GM12878 (cell line): ENCODE data around the gene IL19. TPM values are rescaled to one million over a fixed set of nuclear protein-coding genes. Genes with fewer than 3 reads are reported as not detected.

Experiments
- ATAC-seq: fragments of 200-7000 bp; cut with Tn5 transposase; 3 replicates; pipeline ENCODE4 v1.9.1; 2020; ENCODE audit warnings: mild to moderate bottlenecking, moderate library complexity
- BruUV-seq: library from RNA; stranded (reverse); fragments of 400-500 nt; replicated peaks from 2 replicates; lab custom pipeline; 2021; lab: Mats Ljungman, UMichigan
- CTCF ChIA-PET: fragments of 300-600 bp; sonication (Branson Sonifier 250); formaldehyde crosslinking; extraction: SDS; loops from one replicate; lab custom pipeline; 2021; ENCODE audit warnings: inconsistent platforms; lab: Yijun Ruan, JAX
- POLR2A ChIA-PET: fragments of 350-600 bp; formaldehyde crosslinking; extraction: SDS; loops from one replicate; lab custom pipeline; 2021; ENCODE audit warnings: inconsistent platforms; lab: Charles Lee
- RAD21 ChIA-PET: fragments of 300-600 bp; sonication (Branson Sonifier 250); formaldehyde crosslinking; loops from one replicate; lab custom pipeline; 2023; ENCODE audit warnings: antibody characterized with exemption; ENCODE audit not compliant: unreplicated experiment; lab: Charles Lee
- SMC1A ChIA-PET: fragments of 300-600 bp; sonication (Branson Sonifier 250); formaldehyde crosslinking; loops from one replicate; lab custom pipeline; 2023; ENCODE audit not compliant: unreplicated experiment, uncharacterized antibody; lab: Charles Lee
- DNase-seq: peaks from one replicate; pipeline ENCODE4 v3.0.0-alpha.2; 2011; ENCODE audit warnings: low read depth, low spot score
- FAIRE-seq: peaks from 3 replicates; lab custom pipeline; 2011; peaks lifted over from hg19 to GRCh38; lab: Jason Lieb, UNC
- H2AFZ ChIP-seq: 2 replicates; pipeline ENCODE4 v1.6.0; 2011; ENCODE audit warnings: low read depth, low read length, control low read depth; ENCODE audit not compliant: control insufficient read depth
- H3K27ac ChIP-seq: 2 replicates; pipeline ENCODE4 v1.5.1; 2011; ENCODE audit warnings: control low read depth; ENCODE audit not compliant: control insufficient read depth, insufficient read depth
- H3K27me3 ChIP-seq, 2 experiments: replicated peaks in 1 of 2; 2 replicates each; pipeline versions ENCODE4 v1.6.0 to v1.6.1; 2011; ENCODE audit warnings: low read length in 1 of 2; ENCODE audit not compliant: control insufficient read depth in 2 of 2, insufficient read depth in 2 of 2
- H3K36me3 ChIP-seq, 2 experiments: 2 replicates each; pipeline ENCODE4 v1.5.1; 2011; ENCODE audit warnings: low read length in 1 of 2; ENCODE audit not compliant: control insufficient read depth in 2 of 2, insufficient read depth in 2 of 2
- H3K4me1 ChIP-seq: 2 replicates; pipeline ENCODE4 v1.6.1; 2011; ENCODE audit warnings: mild to moderate bottlenecking, low read length, moderate library complexity, mixed read lengths; ENCODE audit not compliant: control insufficient read depth, insufficient read depth
- H3K4me2 ChIP-seq: 2 replicates; pipeline ENCODE4 v1.6.0; 2011; ENCODE audit warnings: control low read depth; ENCODE audit not compliant: control insufficient read depth, insufficient read depth
- H3K4me3 ChIP-seq: fragments of 200-600 bp; sonication (generic); 2 replicates; pipeline ENCODE4 v1.5.1; 2016
- H3K79me2 ChIP-seq: 2 replicates; pipeline ENCODE4 v1.6.0; 2011; ENCODE audit warnings: low read length; ENCODE audit not compliant: control insufficient read depth, insufficient read depth
- H3K9ac ChIP-seq: 2 replicates; pipeline ENCODE4 v1.8.0; 2011; ENCODE audit warnings: low read length, control low read depth, mixed read lengths; ENCODE audit not compliant: control insufficient read depth, insufficient read depth
- H3K9me3 ChIP-seq: replicated peaks from 3 replicates; pipeline ENCODE4 v1.5.1; 2011; ENCODE audit warnings: mild to moderate bottlenecking, low read length; ENCODE audit not compliant: control insufficient read depth, insufficient read depth
- H4K20me1 ChIP-seq: 2 replicates; pipeline ENCODE4 v1.6.0; 2011; ENCODE audit not compliant: control insufficient read depth, insufficient read depth
- IKZF1 ChIP-seq: fragments of 450-650 bp; conservative IDR thresholded peaks from 2 replicates; pipeline ENCODE4 v1.6.1; 2017; ENCODE audit warnings: antibody characterized with exemption, mild to moderate bottlenecking
- MEF2B ChIP-seq: fragments of 450-650 bp; IDR thresholded peaks from 2 replicates; pipeline ENCODE4 v1.6.1; 2018; ENCODE audit warnings: mild to moderate bottlenecking, moderate library complexity; ENCODE audit not compliant: partially characterized antibody, poor library complexity, severe bottlenecking
- MTA2 ChIP-seq: fragments of 450-650 bp; IDR thresholded peaks from 2 replicates; pipeline ENCODE4 v1.6.1; 2016; ENCODE audit warnings: low read depth, mild to moderate bottlenecking, moderate library complexity
- MTA3 ChIP-seq: IDR thresholded peaks from 2 replicates; pipeline ENCODE4 v1.6.1; 2012; ENCODE audit warnings: low read length, inconsistent platforms, borderline replicate concordance
- NFXL1 ChIP-seq: fragments of 450-650 bp; IDR thresholded peaks from 2 replicates; pipeline ENCODE4 v1.6.1; 2017; ENCODE audit warnings: antibody characterized with exemption, mild to moderate bottlenecking, borderline replicate concordance
- NFYB ChIP-seq: IDR thresholded peaks from 2 replicates; pipeline ENCODE4 v1.6.1; 2011; ENCODE audit warnings: low read depth, mild to moderate bottlenecking, low read length, improper control_type of control experiment, moderate library complexity; ENCODE audit not compliant: insufficient read depth
- NR2C1 ChIP-seq: fragments of 450-650 bp; IDR thresholded peaks from 2 replicates; pipeline ENCODE4 v1.6.1; 2017; ENCODE audit warnings: antibody characterized with exemption, mild to moderate bottlenecking, moderate library complexity
- POLR2A ChIP-seq: IDR thresholded peaks from 2 replicates; pipeline ENCODE4 v1.6.1; 2011; ENCODE audit warnings: low read depth, mild to moderate bottlenecking, low read length
- POLR2AphosphoS5 ChIP-seq: IDR thresholded peaks from 2 replicates; pipeline ENCODE4 v1.6.1; 2011; ENCODE audit warnings: mild to moderate bottlenecking, low read length, inconsistent platforms
- POU2F2 ChIP-seq: IDR thresholded peaks from 3 replicates; pipeline ENCODE4 v1.6.1; 2011; ENCODE audit warnings: low read depth, mild to moderate bottlenecking, low read length, borderline replicate concordance
- SMC3 ChIP-seq: IDR thresholded peaks from 2 replicates; pipeline ENCODE4 v1.6.1; 2011; ENCODE audit warnings: low read length, improper control_type of control experiment, borderline replicate concordance
- SPI1 ChIP-seq: IDR thresholded peaks from 2 replicates; pipeline ENCODE4 v1.6.1; 2011; ENCODE audit warnings: low read depth, mild to moderate bottlenecking, low read length, moderate library complexity, borderline replicate concordance; ENCODE audit not compliant: insufficient read depth
- SREBF2 ChIP-seq: IDR thresholded peaks from 2 replicates; pipeline ENCODE4 v1.6.1; 2012; ENCODE audit warnings: mild to moderate bottlenecking, low read length
- TCF12 ChIP-seq: IDR thresholded peaks from 2 replicates; pipeline ENCODE4 v1.6.1; 2011; ENCODE audit warnings: low read depth, mild to moderate bottlenecking, low read length
- YBX1 ChIP-seq: fragments of 450-650 bp; IDR thresholded peaks from 2 replicates; pipeline ENCODE4 v1.6.1; 2016; ENCODE audit warnings: antibody characterized with exemption
- ZNF207 ChIP-seq: fragments of 450-650 bp; IDR thresholded peaks from 2 replicates; pipeline ENCODE4 v1.6.1; 2014; ENCODE audit warnings: antibody characterized with exemption, mild to moderate bottlenecking, borderline replicate concordance
- ZNF217 ChIP-seq: fragments of 450-650 bp; IDR thresholded peaks from 2 replicates; pipeline ENCODE4 v1.6.1; 2017; ENCODE audit warnings: antibody characterized with exemption, mild to moderate bottlenecking
- WGBS: methylation state at CpG from one replicate; pipeline ENCODE4 v1.1.6; 2016; ENCODE audit warnings: low lambda C conversion rate; ENCODE audit not compliant: insufficient replicate concordance, insufficient coverage; ENCODE audit errors: missing lambda C conversion rate; 5-methylcytosine and 5-hydroxymethylcytosine counted together
- in situ Hi-C: fragments of 300-500 bp; cut with MboI; formaldehyde crosslinking; loops from 9 replicates; pipeline ENCODE4 v1.14.3; 2018; ENCODE audit warnings: mixed read lengths
- intact Hi-C: fragments of 100-400 bp; cut with micrococcal nuclease; formaldehyde crosslinking; loops from one replicate; pipeline ENCODE4 v1.14.2; 2022; ENCODE audit not compliant: unreplicated experiment
- polyA plus RNA-seq, 11 experiments: library from polyadenylated mRNA; depleted of rRNA in 4 of 11; unstranded in 6 of 11; stranded (reverse) in 5 of 11; fragments of >200 nt; fragmentation: Nextera tagmentation in 4 of 11; fragmentation: Illumina TruSeq in 1 of 11; extraction: Ambion mirVana in 4 of 11; extraction: Trizol in 1 of 11; gene quantifications; 1 replicate in 1 of 11; 2 replicates in 10 of 11; pipeline versions ENCODE4 v1.2.1 to v1.2.3, GENCODE V29; 2011 to 2016; ENCODE audit warnings: inconsistent platforms in 2 of 11, missing spikeins in 2 of 11, low read depth in 1 of 11
- total RNA-seq, 4 experiments: library from RNA; depleted of rRNA in 3 of 4; stranded (reverse); fragments of >200 nt in 3 of 4; fragmentation: Illumina TruSeq in 1 of 4; extraction: Trizol in 1 of 4; gene quantifications; 2 replicates each; pipeline versions ENCODE4 v1.2.1 to v1.2.3, GENCODE V29; 2013 to 2021

The IL19 gene
- total and polyA plus RNA-seq, 10 of the 15 experiments (the other 5 are each of a cell fraction or from before 2014, with no cell fraction given) = 0.10 to 0.73 (median 0.28) TPM; not detected in 6

- ATAC-seq (no peak), DNase-seq (no peak), FAIRE-seq (no peak)
- intact Hi-C loops (no loop called here), in situ Hi-C loops (no loop called here)
- Histone ChIP-seq H4K20me1 (no peaks in the 10 kb centered on the region), H3K79me2 (no peaks in the 10 kb centered on the region), H3K4me2 (no peak overlapping the region), H3K36me3 (no peaks in the 10 kb centered on the region), H2AFZ (no peak overlapping the region), H3K4me1 (peaks cover 37% of the 10 kb centered on the region), H3K9ac (no peak overlapping the region), H3K27me3 (no peaks in the 10 kb centered on the region; a peak in 1 of 4 replicates), H3K9me3 (no peaks in the 10 kb centered on the region), H3K27ac (no peak overlapping the region), H3K4me3 (no peak overlapping the region)
- TF ChIP-seq POU2F2 = no peak
- TF ChIP-seq POLR2A = no peak
- TF ChIP-seq TCF12 = no peak
- TF ChIP-seq ZNF217 = no peak
- TF ChIP-seq POLR2AphosphoS5 = no peak
- TF ChIP-seq SREBF2 = no peak
- no peak for TF ChIP-seq ZNF207
- no peak for TF ChIP-seq SPI1
- no peak for TF ChIP-seq NR2C1
- no peak for TF ChIP-seq NFYB
- no peak for TF ChIP-seq SMC3
- no peak for TF ChIP-seq NFXL1
- TF ChIP-seq MTA2 = no peak
- no peak for TF ChIP-seq YBX1
- TF ChIP-seq IKZF1 = no peak
- no peak for TF ChIP-seq MEF2B
- no peak for TF ChIP-seq MTA3
- ChIA-PET POLR2A (interaction anchor here (1.2 kb wide), 1 partner anchor 17 kb away, joined by 3 read pairs; no protein-coding TSS in a partner anchor), RAD21 (interaction anchor here (2.0 kb wide), 1 partner anchor 25 kb away, joined by 6 read pairs; no protein-coding TSS in a partner anchor), SMC1A (interaction anchor here (0.7 to 3.1 kb wide), 5 partner anchors 11 to 33 kb away, joined by 3 to 18 read pairs (median 4); no protein-coding TSS in a partner anchor), CTCF (interaction anchor here (1.4 to 3.6 kb wide), 7 partner anchors 12 to 148 kb away, joined by 4 to 23 read pairs (median 8); no protein-coding TSS in a partner anchor)
- BruUV-seq = no TSS peak
- 97% methylated on average over 6 of the region's 6 CpGs for WGBS
Measured at GRCh38 chr1:206834217-206834616, 63.6 kb downstream of the IL19 start.
